ENCODE data around the gene THUMPD1. TPM values are rescaled to one million over a fixed set of nuclear protein-coding genes. Genes with fewer than 3 reads are reported as not detected.
"Not testable (repeated sequence)": the region's sequence is repeated elsewhere in the genome, so short reads cannot be mapped to it uniquely, and the experiment has no call there.

THUMPD1 gene, protein sequence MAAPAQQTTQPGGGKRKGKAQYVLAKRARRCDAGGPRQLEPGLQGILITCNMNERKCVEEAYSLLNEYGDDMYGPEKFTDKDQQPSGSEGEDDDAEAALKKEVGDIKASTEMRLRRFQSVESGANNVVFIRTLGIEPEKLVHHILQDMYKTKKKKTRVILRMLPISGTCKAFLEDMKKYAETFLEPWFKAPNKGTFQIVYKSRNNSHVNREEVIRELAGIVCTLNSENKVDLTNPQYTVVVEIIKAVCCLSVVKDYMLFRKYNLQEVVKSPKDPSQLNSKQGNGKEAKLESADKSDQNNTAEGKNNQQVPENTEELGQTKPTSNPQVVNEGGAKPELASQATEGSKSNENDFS
- 10 to 100 TPM; 75.4 to 86.6 (median 76.2) TPM for polyA plus RNA-seq (ENCODE audit: insufficient read length in 3 of 3)

DNA sequence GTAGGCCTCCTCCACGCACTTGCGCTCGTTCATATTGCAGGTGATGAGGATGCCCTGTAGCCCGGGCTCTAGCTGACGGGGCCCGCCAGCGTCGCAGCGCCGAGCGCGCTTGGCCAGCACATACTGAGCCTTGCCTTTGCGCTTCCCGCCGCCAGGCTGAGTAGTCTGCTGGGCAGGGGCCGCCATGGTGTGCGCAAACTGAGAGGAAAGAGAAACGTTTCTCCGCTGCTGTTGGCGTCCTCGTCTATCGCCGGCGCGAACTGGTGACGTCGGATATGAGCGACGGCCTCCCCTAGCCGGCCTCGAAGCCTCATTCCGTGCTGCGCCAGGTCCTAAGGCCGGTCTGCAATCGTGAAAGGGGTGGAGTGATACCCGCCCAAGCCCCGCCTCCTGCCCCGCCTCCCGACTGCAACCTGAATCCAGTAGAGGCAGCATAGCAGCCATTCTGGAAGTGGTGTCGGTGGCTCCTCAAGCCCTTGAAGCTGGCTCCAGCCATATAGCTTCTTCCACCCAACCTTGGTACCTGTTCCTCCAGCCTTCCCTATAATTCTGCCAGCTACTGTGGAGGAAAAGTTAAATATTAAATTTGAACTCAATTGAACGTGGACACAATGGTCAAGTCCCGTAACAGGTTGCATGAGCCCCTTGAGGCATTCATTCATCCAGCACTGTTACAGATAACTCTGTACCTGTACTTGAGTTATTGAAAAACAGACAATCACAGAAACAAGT lies at the start of gene THUMPD1:
TSS of gene THUMPD1 (minus strand) at position 265 of the 732 bp plus-strand sequence. CDS start at position 186, 79 bp downstream.
- DNase-seq (ENCODE audit: low read depth in 3 of 3, low spot score in 2 of 3): peak; percentile 77 to 88 (median 85)

DNA sequence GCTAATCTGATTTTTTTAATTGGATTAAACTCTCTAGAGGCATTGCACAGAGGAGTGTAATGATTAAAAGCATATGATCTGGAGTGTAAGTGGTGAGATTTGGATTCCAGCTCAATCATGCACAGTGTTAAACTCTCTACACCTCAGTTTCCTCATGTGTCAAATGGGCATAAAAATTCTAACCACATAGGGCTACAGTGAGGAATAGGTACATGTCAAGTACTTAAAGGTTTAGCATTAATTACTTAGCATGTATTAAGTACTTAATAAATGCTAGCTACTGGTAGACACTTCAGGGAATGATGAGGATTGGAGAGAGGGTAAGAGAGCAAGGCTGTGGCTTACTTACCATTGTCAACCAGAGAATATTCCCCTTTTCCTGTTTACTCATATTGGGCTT lies 47.5 kb upstream of the THUMPD1 start:
- DNase-seq (ENCODE audit: low read depth in 3 of 3, low spot score in 2 of 3): no peak

DNA sequence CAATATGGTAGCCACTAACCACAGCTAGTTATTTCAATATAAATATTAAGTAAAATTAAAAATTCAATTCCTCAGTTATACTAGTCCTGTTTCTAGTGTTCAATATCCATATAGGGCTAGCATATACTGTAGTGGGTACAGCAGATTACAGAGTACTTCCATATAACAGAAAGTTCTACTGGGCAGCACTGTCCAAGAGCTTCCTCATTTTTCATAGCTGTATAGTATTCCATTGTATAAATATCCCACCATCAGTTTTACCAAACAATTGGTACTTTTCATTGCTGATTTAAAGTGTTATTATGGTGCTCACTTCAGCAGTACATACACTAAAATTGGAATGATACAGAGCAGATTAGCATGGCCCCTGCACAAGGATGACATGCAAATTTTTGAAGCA lies 42.6 kb upstream of the THUMPD1 start:
- DNase-seq (ENCODE audit: low read depth in 3 of 3, low spot score in 2 of 3): no peak

DNA sequence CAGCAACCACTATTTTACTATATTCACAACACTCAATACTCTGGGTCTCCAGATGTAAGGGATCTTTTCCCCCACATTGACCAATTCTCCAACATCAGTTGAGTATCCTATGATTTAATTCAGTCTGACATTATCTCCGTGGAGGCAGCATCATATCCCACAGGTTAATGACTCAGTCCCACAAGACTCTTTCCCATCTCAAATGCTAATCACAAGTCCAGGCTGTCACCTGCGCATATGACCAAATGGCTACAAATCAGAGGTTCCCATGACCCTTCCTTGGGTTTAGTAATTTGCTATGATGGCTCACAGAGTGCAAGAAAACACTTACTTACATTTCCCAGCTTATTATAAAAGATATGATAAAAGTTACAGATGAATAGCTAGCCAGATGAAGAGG lies 40.9 kb upstream of the THUMPD1 start:
- no peak for DNase-seq (ENCODE audit: low read depth in 3 of 3, low spot score in 2 of 3)

DNA sequence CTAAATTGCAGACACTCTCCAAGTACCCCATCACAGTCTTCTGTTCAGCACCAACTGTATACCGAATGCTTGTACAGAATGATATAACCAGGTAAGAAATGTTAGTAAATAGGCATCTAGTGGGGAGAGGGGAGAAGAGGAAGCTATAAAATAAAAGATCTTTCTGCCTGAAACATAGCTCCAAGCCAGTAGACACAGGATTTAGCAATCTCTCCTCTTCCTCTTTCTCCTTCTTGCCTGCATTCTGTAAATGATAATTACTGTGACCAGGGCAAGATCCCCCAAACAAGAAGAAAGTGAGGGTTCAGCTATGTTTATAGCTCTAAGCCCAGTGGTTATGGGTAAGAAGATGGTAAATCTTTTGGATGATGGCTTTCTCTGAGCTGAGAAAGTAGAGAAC lies 40.1 kb upstream of the THUMPD1 start:
- DNase-seq (ENCODE audit: low read depth in 3 of 3, low spot score in 2 of 3): no peak

DNA sequence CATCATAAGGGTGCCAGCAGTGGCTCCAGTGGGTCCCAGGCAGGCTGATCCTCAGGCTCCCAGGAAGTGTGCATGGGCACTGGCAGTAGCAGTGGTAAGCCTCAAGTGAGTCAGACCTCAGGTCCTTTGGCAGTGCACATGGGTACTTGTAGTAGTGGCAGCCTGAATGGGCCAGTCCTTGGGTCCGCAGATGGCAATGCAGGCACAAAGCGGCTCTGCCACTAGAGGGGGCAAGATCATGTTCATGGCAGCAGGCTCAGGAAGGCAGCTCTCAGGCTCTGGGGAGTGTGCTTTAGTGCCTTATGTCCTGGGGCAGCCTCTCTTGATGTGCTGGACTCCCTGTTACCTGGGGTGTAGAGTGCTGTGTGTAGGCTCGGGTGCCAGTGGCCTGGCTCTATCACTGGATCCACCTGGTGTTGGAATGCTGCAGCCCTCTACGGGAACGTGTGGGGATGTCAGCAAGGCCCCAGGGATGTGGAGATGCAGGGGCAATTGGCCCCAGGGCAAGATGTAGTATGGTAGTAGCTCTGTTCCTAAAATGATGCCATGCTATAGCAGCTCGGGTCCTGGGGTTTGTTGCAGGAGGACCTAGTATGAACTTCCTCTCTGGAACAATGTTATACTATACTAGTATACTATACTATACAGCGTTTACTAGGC lies 33.2 kb upstream of the THUMPD1 start:
- DNase-seq (ENCODE audit: low read depth in 3 of 3, low spot score in 2 of 3): no peak

DNA sequence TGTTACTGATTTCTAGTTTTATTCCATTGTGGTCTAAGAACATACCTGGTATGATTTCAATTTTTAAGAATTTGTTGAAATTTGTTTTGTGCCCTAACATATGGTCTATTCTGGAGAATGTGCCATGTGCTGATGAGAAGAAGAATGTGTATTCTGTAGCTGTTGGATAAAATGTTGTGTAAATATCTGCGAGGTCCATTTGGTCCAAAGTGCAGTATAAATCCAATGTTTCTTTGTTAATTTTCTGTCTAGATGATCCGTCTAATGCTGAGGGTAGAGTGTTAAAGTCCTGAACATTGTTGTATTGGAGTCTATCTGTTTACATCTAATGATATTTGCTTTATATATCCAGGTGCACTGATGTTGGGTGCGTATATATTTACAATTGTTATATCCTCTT lies 32.1 kb upstream of the THUMPD1 start:
- no peak for DNase-seq (ENCODE audit: low read depth in 3 of 3, low spot score in 2 of 3)

DNA sequence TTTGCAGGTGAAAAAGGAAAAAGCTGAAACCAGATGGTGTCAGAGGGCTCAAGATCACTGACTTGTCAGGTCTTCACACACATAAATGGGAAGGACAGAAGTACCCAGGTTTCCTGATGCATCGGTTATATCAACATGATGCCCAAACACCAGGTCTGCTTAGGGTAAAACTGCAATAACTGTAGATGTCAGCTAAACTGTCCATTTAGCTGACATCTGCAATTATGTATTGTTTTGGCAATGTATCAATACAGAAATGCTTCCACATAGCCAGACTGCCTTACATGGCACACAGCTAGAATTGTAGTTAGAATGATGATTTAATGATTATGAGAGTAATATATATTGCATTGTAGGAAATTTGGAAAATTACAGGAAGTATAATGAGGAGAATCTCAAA lies 27.2 kb upstream of the THUMPD1 start:
- DNase-seq (ENCODE audit: low read depth in 3 of 3, low spot score in 2 of 3): no peak

DNA sequence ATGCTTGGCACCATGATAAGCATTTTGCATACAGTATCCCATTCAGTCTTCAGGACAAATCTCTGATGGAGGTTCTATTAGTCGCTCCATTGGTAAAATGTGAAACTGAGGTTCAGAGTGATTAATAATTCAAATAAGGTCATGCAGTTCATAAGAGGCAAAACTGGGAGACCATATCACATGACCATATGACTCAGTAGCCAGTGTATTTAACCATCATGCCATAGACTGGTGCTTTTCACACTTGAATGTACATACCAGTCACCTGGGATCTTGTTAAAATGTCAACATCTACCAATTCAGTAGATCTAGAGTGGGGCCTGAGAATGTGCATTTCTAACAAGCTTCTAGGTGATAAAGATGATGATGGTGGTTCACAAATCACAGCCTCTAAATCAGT lies 26.5 kb upstream of the THUMPD1 start:
- DNase-seq (ENCODE audit: low read depth in 3 of 3, low spot score in 2 of 3): no peak

DNA sequence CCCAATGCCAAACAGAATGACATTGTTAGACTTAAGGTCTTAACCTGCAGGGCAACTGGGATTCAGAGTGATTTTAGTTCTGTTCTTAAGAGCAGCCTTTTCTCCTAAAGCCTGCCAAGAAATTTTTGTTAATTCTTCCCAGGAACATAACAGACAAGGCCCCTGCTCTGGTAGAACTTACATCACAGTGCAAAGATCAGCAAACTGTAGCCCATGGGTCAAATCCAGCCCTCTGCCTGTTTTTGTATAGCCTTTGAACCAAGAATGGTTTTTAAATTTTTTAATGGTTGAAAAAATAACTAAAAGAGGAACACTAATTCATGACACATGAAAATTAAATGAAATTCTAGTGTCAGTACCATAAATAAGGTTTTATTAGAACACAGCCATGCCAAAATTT lies 26.0 kb upstream of the THUMPD1 start:
- no peak for DNase-seq (ENCODE audit: low read depth in 3 of 3, low spot score in 2 of 3)

DNA sequence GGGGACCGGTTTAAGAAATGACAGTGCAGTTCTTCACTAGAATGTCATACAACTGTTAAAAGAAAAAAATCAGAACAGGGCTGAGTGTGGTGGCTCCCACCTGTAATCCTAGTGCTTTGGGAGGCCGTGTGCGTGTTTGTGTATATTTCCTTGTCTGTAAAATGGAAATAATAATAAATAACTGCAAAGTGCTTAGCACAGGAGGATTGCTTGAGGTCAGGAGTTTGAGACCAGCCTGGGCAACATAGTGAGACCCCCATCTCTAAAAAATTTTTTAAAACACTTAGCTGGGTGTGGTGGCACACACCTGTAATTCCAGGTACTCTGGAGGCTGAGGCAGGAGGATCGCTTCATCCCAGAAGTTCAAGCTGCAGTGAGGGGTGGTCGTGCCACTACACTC lies 24.7 kb upstream of the THUMPD1 start:
- DNase-seq (ENCODE audit: low read depth in 3 of 3, low spot score in 2 of 3): no peak

DNA sequence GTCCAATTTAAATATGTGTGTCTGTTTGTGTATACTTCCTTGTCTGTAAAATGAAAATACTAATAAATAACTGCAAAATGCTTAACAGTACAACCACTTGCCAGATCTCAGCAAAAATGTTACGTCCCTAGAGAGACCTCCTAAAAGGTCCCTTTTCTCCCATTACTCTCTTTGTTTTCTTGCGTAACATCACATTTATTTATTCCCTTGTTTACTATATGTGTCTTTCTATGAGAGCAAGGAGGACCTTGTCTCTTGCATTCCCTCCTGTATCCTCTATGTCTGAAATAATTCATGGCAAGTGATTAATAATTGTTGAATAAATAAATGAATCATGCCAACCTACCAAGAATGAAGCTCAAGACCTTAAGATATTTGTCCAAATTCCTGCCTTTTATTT lies 24.1 kb upstream of the THUMPD1 start:
- no peak for DNase-seq (ENCODE audit: low read depth in 3 of 3, low spot score in 2 of 3)

DNA sequence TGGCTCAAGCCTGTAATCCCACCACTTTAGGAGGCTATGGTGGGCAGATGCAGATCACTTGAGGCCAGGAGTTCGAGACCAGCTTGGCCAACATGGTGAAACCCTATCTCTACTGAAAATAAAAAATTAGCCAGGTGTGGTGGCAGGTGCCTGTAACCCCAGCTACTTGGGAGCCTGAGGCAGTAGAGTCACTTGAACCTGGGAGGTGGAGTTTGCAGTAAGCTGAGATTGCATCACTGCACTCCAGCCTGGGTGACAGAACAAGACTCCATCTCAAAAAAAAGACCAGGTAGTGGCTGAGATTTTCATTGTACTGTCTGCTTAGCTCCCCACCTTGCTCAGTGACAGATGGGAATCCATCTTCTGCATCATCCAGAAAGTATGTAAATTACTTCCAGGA lies 22.8 kb upstream of the THUMPD1 start:
- DNase-seq (ENCODE audit: low read depth in 3 of 3, low spot score in 2 of 3): not testable (repeated sequence)

DNA sequence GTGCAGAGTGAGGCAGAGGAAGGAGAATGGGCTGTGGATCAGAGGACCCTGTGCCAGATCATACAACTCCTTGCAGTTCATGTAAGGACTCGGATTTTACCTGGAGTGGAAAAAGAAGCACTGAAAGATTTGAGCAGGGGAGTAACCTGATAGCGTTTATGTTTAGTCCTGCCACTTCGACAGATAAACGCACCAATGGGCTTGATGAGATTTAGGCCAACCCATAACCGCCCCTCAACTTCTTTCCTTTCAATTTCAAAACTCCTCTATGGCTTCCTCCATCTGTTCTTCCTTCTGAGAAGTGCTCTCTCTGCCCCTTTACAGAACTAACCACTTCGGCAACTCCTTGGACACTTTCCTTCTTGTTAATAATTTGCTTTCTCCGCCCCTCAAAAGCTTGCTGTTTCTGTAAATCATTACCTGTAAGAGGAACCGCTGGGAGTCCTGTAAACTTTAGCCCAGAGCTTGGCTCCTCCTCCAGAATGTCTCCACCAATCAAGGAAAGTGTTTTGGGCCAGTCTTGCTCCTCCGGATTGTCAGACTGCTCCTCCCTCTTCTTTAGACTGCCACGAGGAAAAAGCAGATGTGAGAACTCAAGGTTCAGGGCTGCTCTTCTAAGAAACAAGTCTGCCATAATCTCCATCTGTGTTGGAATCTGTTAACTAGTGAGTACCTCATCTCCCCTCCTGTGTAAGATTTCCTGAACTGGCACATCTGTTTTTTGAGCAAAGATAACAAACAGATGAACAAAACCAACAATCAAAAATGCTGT lies 22.0 kb upstream of the THUMPD1 start, which contains the start of gene ACSM3:
TSS of gene ACSM3 (plus strand) at position 554 of the 772 bp plus-strand sequence. CDS start 6,021 bp downstream, outside the sequence.
- peak; percentile 83 to 91 (median 85) for DNase-seq (ENCODE audit: low read depth in 3 of 3, low spot score in 2 of 3)

DNA sequence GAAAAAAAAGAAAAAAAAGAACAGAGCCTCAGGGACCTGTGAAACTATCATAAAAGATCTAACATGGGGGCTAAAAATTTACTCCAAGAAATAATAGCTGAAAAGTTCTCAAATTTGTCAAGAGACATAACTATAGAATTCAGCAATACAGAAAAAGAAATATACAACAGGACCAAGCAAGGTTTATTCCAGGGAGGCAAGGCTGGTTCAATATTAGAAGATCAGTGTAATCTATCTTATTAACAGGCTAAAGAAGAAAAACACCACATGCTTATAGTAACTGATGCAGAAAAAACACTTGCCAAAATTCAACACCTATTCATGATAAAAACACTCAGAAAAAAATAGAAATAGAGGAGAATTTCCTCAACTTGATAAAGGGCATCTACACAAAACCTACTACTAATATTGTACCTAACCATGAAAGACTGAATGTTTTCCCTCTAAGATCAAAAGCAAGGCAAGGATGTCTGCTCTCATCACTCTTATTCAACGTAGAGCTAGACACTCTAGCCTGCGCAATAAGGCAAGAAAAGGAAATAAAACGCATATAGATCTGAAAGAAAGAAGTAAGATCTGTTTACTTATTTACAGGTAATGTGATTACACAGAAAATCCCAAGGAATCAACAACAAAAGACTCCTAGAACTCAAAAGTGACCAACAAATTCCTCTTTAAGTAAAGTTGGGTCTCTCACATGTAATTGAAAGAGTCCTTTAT lies 20.9 kb upstream of the THUMPD1 start:
- no peak for DNase-seq (ENCODE audit: low read depth in 3 of 3, low spot score in 2 of 3)

DNA sequence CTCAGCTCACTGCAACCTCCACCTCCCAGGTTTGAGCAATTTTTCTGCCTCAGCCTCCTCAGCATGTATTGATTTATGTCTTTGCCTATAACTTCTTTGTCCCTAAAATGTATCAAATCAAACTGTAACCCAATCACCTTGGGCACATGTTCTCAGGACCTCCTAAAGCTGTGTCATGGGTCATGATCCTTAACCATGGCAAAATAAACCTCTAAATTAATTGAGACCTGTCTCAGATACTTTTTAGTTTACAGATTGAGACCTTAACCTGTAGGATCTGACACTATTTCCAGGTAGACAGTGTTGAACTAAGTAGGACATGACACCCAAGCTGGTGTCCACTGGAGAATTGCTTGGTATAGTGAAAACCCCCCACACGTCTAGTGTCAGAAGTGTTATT lies 19.6 kb upstream of the THUMPD1 start:
- no peak for DNase-seq (ENCODE audit: low read depth in 3 of 3, low spot score in 2 of 3)

DNA sequence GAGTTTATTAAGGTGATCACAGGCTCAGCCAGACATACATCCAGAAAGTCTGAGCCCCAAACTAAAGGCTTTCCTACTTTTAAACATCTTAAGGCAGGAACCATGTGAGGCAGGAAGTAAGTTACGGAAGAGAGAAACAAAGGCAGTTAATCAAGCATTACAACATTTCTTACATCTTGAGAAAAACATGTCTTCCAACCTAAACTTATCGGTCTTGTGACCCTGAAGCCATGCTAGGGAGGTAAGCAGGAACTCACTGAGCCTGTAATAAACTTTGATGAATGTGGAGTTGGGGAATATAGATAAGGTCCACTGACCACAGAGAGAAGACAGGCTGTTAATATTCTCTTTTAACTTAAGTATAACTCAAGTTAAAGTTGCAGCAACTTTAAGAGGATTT lies 18.7 kb upstream of the THUMPD1 start:
- no peak for DNase-seq (ENCODE audit: low read depth in 3 of 3, low spot score in 2 of 3)

DNA sequence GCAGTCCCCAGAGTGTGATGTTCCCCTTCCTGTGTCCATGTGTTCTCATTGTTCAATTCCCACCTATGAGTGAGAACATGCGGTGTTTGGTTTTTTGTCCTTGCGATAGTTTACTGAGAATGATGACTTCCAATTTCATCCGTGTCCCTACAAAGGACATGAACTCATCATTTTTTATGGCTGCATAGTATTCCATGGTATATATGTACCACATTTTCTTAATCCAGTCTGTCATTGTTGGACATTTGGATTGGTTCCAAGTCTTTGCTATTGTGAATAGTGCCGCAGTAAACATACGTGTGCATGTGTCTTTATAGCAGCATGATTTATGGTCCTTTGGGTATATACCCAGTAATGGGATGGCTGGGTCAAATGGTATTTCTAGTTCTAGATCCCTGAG lies 14.2 kb upstream of the THUMPD1 start:
- DNase-seq (ENCODE audit: low read depth in 3 of 3, low spot score in 2 of 3): not testable (repeated sequence)

DNA sequence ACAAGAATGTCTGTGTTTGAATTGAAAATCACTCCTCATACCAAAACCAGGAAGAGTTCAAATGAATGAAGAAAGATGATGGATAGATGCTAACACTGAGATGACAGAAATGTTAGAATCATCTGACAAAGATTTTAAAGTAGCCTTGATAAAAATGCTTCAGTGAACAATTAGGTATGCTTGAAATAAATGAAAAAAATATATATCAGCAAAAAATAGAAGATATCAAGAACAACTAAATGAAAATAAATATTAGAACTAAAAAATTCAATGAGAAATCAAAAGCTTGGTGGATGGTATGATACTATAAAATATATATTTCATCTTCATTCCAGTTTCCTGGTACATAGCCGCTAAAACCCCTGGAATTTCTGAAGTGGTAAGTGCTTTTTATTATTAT lies 13.6 kb upstream of the THUMPD1 start:
- DNase-seq (ENCODE audit: low read depth in 3 of 3, low spot score in 2 of 3): no peak

DNA sequence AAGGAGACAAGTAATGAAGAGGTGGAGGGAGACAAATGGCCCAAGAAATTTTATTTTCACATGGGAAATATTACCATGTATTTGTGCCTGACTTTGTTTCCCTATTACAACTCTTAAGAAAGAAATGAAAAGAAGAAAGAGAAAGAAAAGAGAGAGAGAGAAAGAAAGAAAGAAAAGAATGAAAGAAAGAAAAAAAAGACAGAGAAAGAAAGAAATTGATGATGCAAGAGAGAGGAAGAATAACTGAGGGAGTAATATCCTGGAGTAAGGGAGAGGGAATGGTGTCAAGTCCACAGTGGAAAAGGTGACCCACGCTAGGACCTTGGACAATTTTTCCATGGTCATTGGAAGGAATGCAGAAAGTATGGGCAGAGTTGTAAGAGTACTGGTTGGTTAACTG lies 12.1 kb upstream of the THUMPD1 start:
- DNase-seq (ENCODE audit: low read depth in 3 of 3, low spot score in 2 of 3): no peak

All from right renal cortex interstitium (tissue), 3 donors.